HepG2 (cell line): ENCODE measurements around the gene NTSR2. TPM values are rescaled to one million over a fixed set of nuclear protein-coding genes. Genes with fewer than 3 reads are reported as not detected.
A peak's percentile ranks its signal among the peaks of the same experiment; 100 is the strongest.

Source experiments
- ATAC-seq: fragments of 200-7000 bp; cut with Tn5 transposase; 3 replicates; pipeline ENCODE4 v1.9.1; 2020; ENCODE audit warnings: mild to moderate bottlenecking, moderate library complexity
- BruUV-seq: library from RNA; stranded (reverse); fragments of 400-500 nt; replicated peaks from 2 replicates; lab custom pipeline; 2021; lab: Mats Ljungman, UMichigan
- CTCF ChIA-PET: fragments of 300-600 bp; formaldehyde crosslinking; extraction: SDS; loops from one replicate; lab custom pipeline; 2021; ENCODE audit warnings: low total read pairs, inconsistent platforms, low intra/inter-chr PET ratio; lab: Yijun Ruan, JAX
- POLR2A ChIA-PET: fragments of 350-600 bp; sonication (Branson Sonifier 250); formaldehyde crosslinking; loops from one replicate; lab custom pipeline; 2020; ENCODE audit warnings: antibody characterized with exemption, inconsistent platforms; lab: Yijun Ruan, JAX
- DNase-seq: peaks from one replicate; pipeline ENCODE4 v3.0.0-alpha.2; 2015; ENCODE audit warnings: low spot score
- FAIRE-seq: peaks from 3 replicates; lab custom pipeline; 2011; peaks lifted over from hg19 to GRCh38; lab: Jason Lieb, UNC
- H2AFZ ChIP-seq: one replicate; pipeline ENCODE4 v1.6.1; 2011; ENCODE audit warnings: low read length, inconsistent platforms
- H3K27ac ChIP-seq: fragments of 300-600 bp; 3 replicates; pipeline ENCODE4 v1.8.0; 2011; ENCODE audit warnings: mixed run types, mild to moderate bottlenecking, mixed read lengths, low read length, inconsistent platforms; ENCODE audit not compliant: insufficient read depth; ENCODE audit errors: extremely low read length
- H3K27me3 ChIP-seq, 2 experiments: fragments of 200-600 bp in 1 of 2; 2 replicates in 1 of 2; 3 replicates in 1 of 2; pipeline versions ENCODE4 v1.6.0 to v1.8.0; 2011; ENCODE audit warnings: low read length in 2 of 2, mild to moderate bottlenecking in 2 of 2, moderate library complexity in 2 of 2, inconsistent platforms in 1 of 2; ENCODE audit not compliant: insufficient read depth in 2 of 2, control insufficient read depth in 1 of 2
- H3K36me3 ChIP-seq, 2 experiments: fragments of 200-600 bp in 1 of 2; replicated peaks in 1 of 2; 2 replicates in 1 of 2; 3 replicates in 1 of 2; pipeline versions ENCODE4 v1.5.1 to v1.8.0; 2011; ENCODE audit warnings: low read length in 2 of 2, inconsistent platforms in 1 of 2; ENCODE audit not compliant: insufficient read depth in 2 of 2, control insufficient read depth in 1 of 2
- H3K4me1 ChIP-seq: 2 replicates; pipeline ENCODE4 v1.5.1; 2012; ENCODE audit warnings: low read length, inconsistent platforms; ENCODE audit not compliant: insufficient read depth
- H3K4me2 ChIP-seq: 2 replicates; pipeline ENCODE4 v1.6.0; 2011; ENCODE audit warnings: low read depth, low read length, inconsistent platforms
- H3K4me3 ChIP-seq, 3 experiments: fragments of 200-600 bp in 1 of 3; sonication (generic), shearing (Covaris generic) in 1 of 3; replicated peaks in 1 of 3; 2 replicates each; pipeline ENCODE4 v1.5.1; 2011 to 2016; ENCODE audit warnings: low read length in 3 of 3, inconsistent platforms in 2 of 3, low read depth in 2 of 3, mild to moderate bottlenecking in 2 of 3, control low read depth in 1 of 3, mixed read lengths in 1 of 3; ENCODE audit not compliant: insufficient read depth in 1 of 3
- H3K79me2 ChIP-seq: one replicate; pipeline ENCODE4 v1.6.1; 2011; ENCODE audit warnings: low read length, inconsistent platforms; ENCODE audit not compliant: insufficient read depth
- H3K9ac ChIP-seq: 2 replicates; pipeline ENCODE4 v1.6.0; 2011; ENCODE audit warnings: mild to moderate bottlenecking, low read depth, low read length, inconsistent platforms; ENCODE audit not compliant: insufficient read depth
- H3K9me3 ChIP-seq: 2 replicates; pipeline ENCODE4 v1.5.1; 2012; ENCODE audit warnings: mild to moderate bottlenecking, low read length
- H4K20me1 ChIP-seq: 2 replicates; pipeline ENCODE4 v1.6.0; 2011; ENCODE audit warnings: inconsistent platforms, mild to moderate bottlenecking, low read length, moderate library complexity; ENCODE audit not compliant: insufficient read depth
- AGO1 ChIP-seq: fragments of 200-400 bp; formaldehyde crosslinking; IDR thresholded peaks from 2 replicates; pipeline ENCODE4 v1.6.1; 2017; ENCODE audit warnings: mild to moderate bottlenecking, low read depth, low read length, moderate library complexity; ENCODE audit not compliant: poor library complexity, severe bottlenecking
- AGO2 ChIP-seq: fragments of 200-400 bp; formaldehyde crosslinking; optimal IDR thresholded peaks from 2 replicates; pipeline ENCODE3; 2017; ENCODE audit warnings: mild to moderate bottlenecking, low read depth, low read length, moderate library complexity
- JDP2 ChIP-seq: sonication (generic); formaldehyde crosslinking; IDR thresholded peaks from 2 replicates; pipeline ENCODE4 v1.8.1; 2022; ENCODE audit warnings: missing genetic modification reagents, borderline replicate concordance
- RBM22 ChIP-seq: fragments of 200-400 bp; formaldehyde crosslinking; optimal IDR thresholded peaks from 2 replicates; pipeline ENCODE3; 2017; ENCODE audit warnings: mild to moderate bottlenecking, low read length, moderate library complexity
- RBM39 ChIP-seq: fragments of 200-400 bp; formaldehyde crosslinking; IDR thresholded peaks from one replicate; pipeline ENCODE4 v1.6.1; 2018; ENCODE audit warnings: antibody characterized with exemption, mild to moderate bottlenecking, low read depth, low read length; ENCODE audit not compliant: poor library complexity, severe bottlenecking
- SAFB2 ChIP-seq: sonication (generic); formaldehyde crosslinking; IDR thresholded peaks from 2 replicates; pipeline ENCODE4 v1.5.1; 2020; ENCODE audit warnings: missing genetic modification reagents, low read depth, mild to moderate bottlenecking, borderline replicate concordance
- SMARCC2 ChIP-seq: fragments of 450-650 bp; IDR thresholded peaks from 2 replicates; pipeline ENCODE4 v1.6.1; 2017; ENCODE audit warnings: antibody characterized with exemption, mild to moderate bottlenecking
- SP4 ChIP-seq: sonication (generic); formaldehyde crosslinking; IDR thresholded peaks from 2 replicates; pipeline ENCODE4 v1.8.1; 2023; ENCODE audit warnings: mild to moderate bottlenecking, missing genetic modification reagents
- SPEN ChIP-seq: sonication (generic); formaldehyde crosslinking; IDR thresholded peaks from 2 replicates; pipeline ENCODE4 v1.5.1; 2020; ENCODE audit warnings: low read depth, mild to moderate bottlenecking, missing genetic modification reagents
- TBX2 ChIP-seq: sonication (generic); formaldehyde crosslinking; IDR thresholded peaks from 2 replicates; pipeline ENCODE4 v1.5.0; 2020; ENCODE audit warnings: missing genetic modification reagents, mild to moderate bottlenecking, borderline replicate concordance
- TGIF2 ChIP-seq: IDR thresholded peaks from 2 replicates; pipeline ENCODE4 v1.6.1; 2016; ENCODE audit warnings: control low read depth, missing compliant biosample characterization
- ZBTB20 ChIP-seq: sonication (generic); formaldehyde crosslinking; IDR thresholded peaks from 2 replicates; pipeline ENCODE4 v1.8.1; 2023; ENCODE audit warnings: missing genetic modification reagents, low read depth, mild to moderate bottlenecking, borderline replicate concordance
- ZFAT ChIP-seq: sonication (generic); formaldehyde crosslinking; conservative IDR thresholded peaks from 2 replicates; pipeline ENCODE4 v1.8.1; 2023; ENCODE audit warnings: missing genetic modification reagents, inconsistent platforms
- ZNF687 ChIP-seq: sonication (generic); formaldehyde crosslinking; IDR thresholded peaks from 2 replicates; pipeline ENCODE4 v1.5.1; 2020; ENCODE audit warnings: mild to moderate bottlenecking, missing genetic modification reagents, moderate library complexity
- WGBS: methylation state at CpG from one replicate; pipeline ENCODE4 v1.1.6; 2017; ENCODE audit warnings: low lambda C conversion rate; 5-methylcytosine and 5-hydroxymethylcytosine counted together
- in situ Hi-C: cut with HindIII; loops from 2 replicates; pipeline ENCODE4 v1.10.0; 2017; ENCODE audit warnings: low pct_unique_long_range_greater_than_20kb; ENCODE audit not compliant: extremely low pct_ligation_motif_present
- intact Hi-C: fragments of 100-400 bp; cut with micrococcal nuclease; formaldehyde crosslinking; loops from one replicate; pipeline ENCODE4 v1.10.0; 2022; ENCODE audit not compliant: unreplicated experiment
- polyA plus RNA-seq, 8 experiments: library from polyadenylated mRNA; depleted of rRNA in 3 of 8; stranded (reverse) in 7 of 8; unstranded in 1 of 8; fragments of >200 nt; fragmentation: Illumina TruSeq in 4 of 8; extraction: Trizol in 4 of 8; gene quantifications; 2 replicates each; pipeline versions ENCODE4 v1.2.1 to v1.2.3, GENCODE V29; 2011 to 2016; ENCODE audit warnings: low read depth in 4 of 8, missing spikeins in 1 of 8, mixed read lengths in 1 of 8; ENCODE audit not compliant: insufficient read depth in 1 of 8
- total RNA-seq, 5 experiments: library from RNA; depleted of rRNA; stranded (reverse); fragments of >200 nt; fragmentation: Illumina TruSeq; extraction: Trizol; gene quantifications; 2 replicates each; pipeline ENCODE4 v1.2.3, GENCODE V29; 2016; ENCODE audit warnings: low read depth in 1 of 5

NTSR2 gene
- total and polyA plus RNA-seq, 2 of the 13 experiments (the other 11 are each of a cell fraction or from before 2014, with no cell fraction given), result not detected

GRCh38 chr2:11612553-11613215 is 57.3 kb downstream of the NTSR2 start:
- FAIRE-seq (no peak), DNase-seq (no peak), ATAC-seq (no peak; the same call in 2 of the 3 replicates)
- no peaks in the 10 kb centered on the region for H3K9me3 ChIP-seq
- no TSS peak for BruUV-seq
- no peak overlapping the region for H3K9ac ChIP-seq
- H3K4me3 ChIP-seq, result no peak overlapping the region
- no peak overlapping the region for H3K4me2 ChIP-seq
- in situ Hi-C loops (no loop called here), intact Hi-C loops (no loop called here)
- H2AFZ ChIP-seq, result no peak overlapping the region
- 100% methylated on average over 12 of the region's 20 CpGs for WGBS
- H3K27ac ChIP-seq, result no peak overlapping the region
- no peaks in the 10 kb centered on the region for H3K4me1 ChIP-seq
- H3K79me2 ChIP-seq, result no peaks in the 10 kb centered on the region
- ChIA-PET CTCF (no interaction called here), POLR2A (no interaction called here)
- no peaks in the 10 kb centered on the region; the same call in 1 of the 2 replicates for H4K20me1 ChIP-seq
- no peaks in the 10 kb centered on the region for H3K27me3 ChIP-seq
- H3K36me3 ChIP-seq, result peaks cover 72 to 98% of the 10 kb centered on the region in 2 experiments
- 0 out of 2 replicates have a peak, but pooled peaks have one; percentile 45 for TF ChIP-seq SAFB2 (CRISPR knock-in tag)
- TF ChIP-seq SPEN (CRISPR knock-in tag), result 0 out of 2 replicates have a peak, but pooled peaks have one; percentile 32
- peak; percentile 85 for TF ChIP-seq RBM22
- TF ChIP-seq TGIF2 (CRISPR knock-in tag), result no peak
- no peak for TF ChIP-seq AGO1
- 0 out of 2 replicates have a peak, but pooled peaks have one; percentile 23 for TF ChIP-seq SP4 (CRISPR knock-in tag)
- TF ChIP-seq ZBTB20 (CRISPR knock-in tag), result no peak
- no peak for TF ChIP-seq ZFAT (CRISPR knock-in tag)
- no peak for TF ChIP-seq JDP2 (CRISPR knock-in tag)
- TF ChIP-seq TBX2 (CRISPR knock-in tag), result no peak
- peak; percentile 90 for TF ChIP-seq AGO2
- TF ChIP-seq RBM39, result no peak
- peak; percentile 7; the same call in 1 of the 2 replicates for TF ChIP-seq ZNF687 (CRISPR knock-in tag)
- TF ChIP-seq SMARCC2, result no peak
